Parathyroid adenoma (tissue), 2 donors: Measurements from ENCODE around the gene PRDM1.

Experiments used
- H2AFZ ChIP-seq: fragments of 300-600 bp; sonication (generic); one replicate; pipeline ENCODE4 v1.7.0; 2017; ENCODE audit warnings: antibody characterized with exemption, mild to moderate bottlenecking
- H3K27ac ChIP-seq: fragments of 300-600 bp; sonication (generic); one replicate; pipeline ENCODE4 v1.7.0; 2017
- H3K27me3 ChIP-seq: fragments of 300-600 bp; sonication (generic); one replicate; pipeline ENCODE4 v1.7.0; 2017; ENCODE audit warnings: low read length; ENCODE audit not compliant: control insufficient read depth, insufficient read depth
- H3K36me3 ChIP-seq: fragments of 300-600 bp; sonication (generic); one replicate; pipeline ENCODE4 v1.7.0; 2017; ENCODE audit warnings: low read length; ENCODE audit not compliant: control insufficient read depth, insufficient read depth
- H3K4me1 ChIP-seq: fragments of 300-600 bp; sonication (generic); one replicate; pipeline ENCODE4 v1.7.0; 2017; ENCODE audit warnings: control low read depth
- H3K4me2 ChIP-seq: fragments of 300-600 bp; sonication (generic); one replicate; pipeline ENCODE4 v1.7.0; 2017; ENCODE audit warnings: low read length
- H3K4me3 ChIP-seq: fragments of 300-600 bp; sonication (generic); one replicate; pipeline ENCODE4 v1.7.0; 2017; ENCODE audit warnings: low read depth, low read length
- H3K79me2 ChIP-seq: fragments of 300-600 bp; sonication (generic); one replicate; pipeline ENCODE4 v1.7.0; 2017; ENCODE audit warnings: control low read depth
- H3K9ac ChIP-seq: fragments of 300-600 bp; sonication (generic); one replicate; pipeline ENCODE4 v1.7.0; 2017; ENCODE audit warnings: mild to moderate bottlenecking
- H3K9me3 ChIP-seq: fragments of 300-600 bp; sonication (generic); one replicate; pipeline ENCODE4 v1.7.0; 2017; ENCODE audit warnings: low read length; ENCODE audit not compliant: control insufficient read depth
- TF ChIP-seq, protein P1 (sequence below): fragments of 300-600 bp; sonication (generic); IDR thresholded peaks from one replicate; pipeline ENCODE4 v1.7.0; 2017; ENCODE audit warnings: antibody characterized with exemption, mild to moderate bottlenecking
- donor health status: primary hyperparathyroidism.

Gene PRDM1

DNA sequence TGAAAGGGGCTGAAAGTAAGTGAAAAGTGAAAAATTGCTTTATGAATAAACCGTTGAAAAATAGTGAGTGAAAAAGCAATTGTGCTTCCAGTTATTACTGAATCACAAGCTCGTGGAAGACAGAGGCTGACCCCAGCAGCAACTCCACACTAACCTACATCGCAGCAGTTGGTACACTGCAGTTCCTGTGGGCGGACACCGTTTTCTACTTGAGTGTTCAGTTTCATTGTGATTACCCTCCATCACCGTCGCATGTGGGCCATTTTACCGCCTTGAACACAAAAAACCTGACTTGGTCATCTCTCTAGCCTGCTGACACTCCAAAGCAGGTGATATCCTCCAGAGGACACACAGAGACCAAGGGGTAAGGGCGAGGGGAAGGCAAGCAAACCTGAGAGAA, 28.4 kb downstream of the PRDM1 start:
- H3K4me1 ChIP-seq = no peaks in the 10 kb centered on the region
- H3K4me3 ChIP-seq = no peak overlapping the region
- no peaks in the 10 kb centered on the region for H3K36me3 ChIP-seq

DNA sequence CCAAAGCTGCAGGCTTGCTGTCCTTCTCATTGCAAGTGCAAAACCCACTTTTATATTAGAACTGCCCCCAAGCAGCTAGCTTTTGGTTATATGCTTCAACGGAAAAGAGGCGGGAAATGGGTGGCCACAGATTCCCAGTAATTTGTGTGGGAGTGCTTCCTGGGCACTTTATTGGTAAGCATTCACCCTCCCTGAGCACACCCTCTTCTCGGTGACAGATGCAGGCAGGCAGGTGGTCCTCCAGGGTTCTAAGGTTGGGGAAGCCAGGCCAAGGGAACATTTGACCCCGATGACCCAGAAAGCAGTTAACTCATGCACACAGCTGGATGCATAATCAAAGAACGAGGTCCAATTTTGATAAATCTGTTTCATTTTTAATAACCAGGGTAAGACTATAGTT, 29.1 kb downstream of the PRDM1 start:
- H3K9ac ChIP-seq = no peak overlapping the region
- no peaks in the 10 kb centered on the region for H3K9me3 ChIP-seq
- no peaks in the 10 kb centered on the region for H3K27me3 ChIP-seq
- no peaks in the 10 kb centered on the region for H3K36me3 ChIP-seq
- TF ChIP-seq, protein P1, sequence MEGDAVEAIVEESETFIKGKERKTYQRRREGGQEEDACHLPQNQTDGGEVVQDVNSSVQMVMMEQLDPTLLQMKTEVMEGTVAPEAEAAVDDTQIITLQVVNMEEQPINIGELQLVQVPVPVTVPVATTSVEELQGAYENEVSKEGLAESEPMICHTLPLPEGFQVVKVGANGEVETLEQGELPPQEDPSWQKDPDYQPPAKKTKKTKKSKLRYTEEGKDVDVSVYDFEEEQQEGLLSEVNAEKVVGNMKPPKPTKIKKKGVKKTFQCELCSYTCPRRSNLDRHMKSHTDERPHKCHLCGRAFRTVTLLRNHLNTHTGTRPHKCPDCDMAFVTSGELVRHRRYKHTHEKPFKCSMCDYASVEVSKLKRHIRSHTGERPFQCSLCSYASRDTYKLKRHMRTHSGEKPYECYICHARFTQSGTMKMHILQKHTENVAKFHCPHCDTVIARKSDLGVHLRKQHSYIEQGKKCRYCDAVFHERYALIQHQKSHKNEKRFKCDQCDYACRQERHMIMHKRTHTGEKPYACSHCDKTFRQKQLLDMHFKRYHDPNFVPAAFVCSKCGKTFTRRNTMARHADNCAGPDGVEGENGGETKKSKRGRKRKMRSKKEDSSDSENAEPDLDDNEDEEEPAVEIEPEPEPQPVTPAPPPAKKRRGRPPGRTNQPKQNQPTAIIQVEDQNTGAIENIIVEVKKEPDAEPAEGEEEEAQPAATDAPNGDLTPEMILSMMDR = no peak
- H3K4me1 ChIP-seq = no peaks in the 10 kb centered on the region
- no peak overlapping the region for H3K4me3 ChIP-seq
- no peaks in the 10 kb centered on the region for H3K79me2 ChIP-seq
- no peak overlapping the region for H2AFZ ChIP-seq
- H3K4me2 ChIP-seq = no peak overlapping the region
- H3K27ac ChIP-seq = no peak overlapping the region

More for the DNA sequence above, 28.4 kb downstream of the PRDM1 start:
- Histone ChIP-seq H3K9me3 (no peaks in the 10 kb centered on the region), H3K9ac (no peak overlapping the region), H3K4me2 (no peak overlapping the region), H3K79me2 (no peaks in the 10 kb centered on the region), H3K27ac (no peak overlapping the region), H3K27me3 (no peaks in the 10 kb centered on the region), H2AFZ (no peak overlapping the region)
- TF ChIP-seq, protein P1 = no peak

DNA sequence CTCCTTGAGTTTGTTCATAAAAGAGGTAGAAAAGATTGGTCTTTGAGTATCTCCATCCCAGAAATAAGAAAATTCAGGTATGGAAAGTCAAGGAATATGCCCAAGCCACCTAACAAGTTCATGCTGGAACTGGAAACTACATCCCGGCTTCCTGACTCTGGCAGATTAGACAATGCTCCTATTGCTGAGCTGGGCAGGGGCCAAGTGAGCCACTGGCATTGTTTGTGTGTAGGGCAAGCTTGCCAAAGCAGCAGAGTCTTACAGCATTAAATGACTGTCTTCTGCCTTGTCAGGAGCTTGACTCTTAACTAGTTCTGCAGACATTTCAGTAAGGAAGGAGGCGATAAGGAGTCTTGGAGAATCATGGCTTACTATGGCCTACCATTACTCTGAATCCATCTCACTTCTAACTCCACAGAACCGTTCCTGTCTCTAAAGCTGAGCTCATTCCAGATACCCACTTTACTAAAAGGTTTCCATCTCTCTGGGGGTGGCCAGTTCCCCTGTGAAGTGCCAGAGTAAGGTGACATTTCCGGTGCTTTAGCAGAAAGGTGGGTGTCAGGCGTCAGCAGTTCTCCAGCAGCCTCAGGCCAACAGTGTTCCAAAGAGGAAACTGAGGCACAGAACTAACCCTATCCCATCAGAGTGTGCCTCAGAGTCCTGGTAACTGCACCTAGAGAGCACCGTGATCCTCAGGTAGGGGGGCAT, 30.1 kb downstream of the PRDM1 start:
- H2AFZ ChIP-seq = no peak overlapping the region
- no peaks in the 10 kb centered on the region for H3K36me3 ChIP-seq
- TF ChIP-seq, protein P1 = no peak
- H3K9me3 ChIP-seq = no peaks in the 10 kb centered on the region
- H3K27me3 ChIP-seq = no peaks in the 10 kb centered on the region
- no peaks in the 10 kb centered on the region for H3K79me2 ChIP-seq
- no peak overlapping the region for H3K27ac ChIP-seq
- H3K9ac ChIP-seq = no peak overlapping the region
- no peak overlapping the region for H3K4me2 ChIP-seq
- H3K4me3 ChIP-seq = no peak overlapping the region
- H3K4me1 ChIP-seq = no peaks in the 10 kb centered on the region

DNA sequence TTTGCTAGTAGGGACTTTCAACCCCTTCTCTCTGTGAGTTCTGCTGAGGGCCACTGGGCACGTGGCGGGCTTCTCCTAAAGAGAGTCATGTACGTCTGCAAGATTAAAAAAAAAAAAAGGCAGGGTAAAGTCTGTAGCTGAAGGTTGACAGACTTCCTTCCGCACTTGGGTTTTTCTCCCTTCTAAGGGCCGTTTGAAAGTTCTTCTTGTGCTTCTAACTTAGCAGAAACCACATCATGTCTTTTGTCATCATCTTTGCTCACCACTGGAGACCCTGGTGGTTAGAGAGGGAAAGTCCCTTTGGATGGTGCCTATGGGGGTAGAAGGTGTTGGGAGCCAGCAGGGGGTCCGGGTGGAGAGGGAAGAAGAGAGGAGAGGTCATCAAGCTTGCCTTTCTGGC, 31.4 kb downstream of the PRDM1 start:
- H3K4me1 ChIP-seq = no peaks in the 10 kb centered on the region
- no peaks in the 10 kb centered on the region for H3K79me2 ChIP-seq
- H3K9me3 ChIP-seq = no peaks in the 10 kb centered on the region
- TF ChIP-seq, protein P1 = no peak
- H3K27ac ChIP-seq = no peak overlapping the region
- H2AFZ ChIP-seq = no peak overlapping the region
- no peak overlapping the region for H3K4me3 ChIP-seq
- no peak overlapping the region for H3K4me2 ChIP-seq
- no peak overlapping the region for H3K9ac ChIP-seq
- no peaks in the 10 kb centered on the region for H3K36me3 ChIP-seq
- H3K27me3 ChIP-seq = no peaks in the 10 kb centered on the region

DNA sequence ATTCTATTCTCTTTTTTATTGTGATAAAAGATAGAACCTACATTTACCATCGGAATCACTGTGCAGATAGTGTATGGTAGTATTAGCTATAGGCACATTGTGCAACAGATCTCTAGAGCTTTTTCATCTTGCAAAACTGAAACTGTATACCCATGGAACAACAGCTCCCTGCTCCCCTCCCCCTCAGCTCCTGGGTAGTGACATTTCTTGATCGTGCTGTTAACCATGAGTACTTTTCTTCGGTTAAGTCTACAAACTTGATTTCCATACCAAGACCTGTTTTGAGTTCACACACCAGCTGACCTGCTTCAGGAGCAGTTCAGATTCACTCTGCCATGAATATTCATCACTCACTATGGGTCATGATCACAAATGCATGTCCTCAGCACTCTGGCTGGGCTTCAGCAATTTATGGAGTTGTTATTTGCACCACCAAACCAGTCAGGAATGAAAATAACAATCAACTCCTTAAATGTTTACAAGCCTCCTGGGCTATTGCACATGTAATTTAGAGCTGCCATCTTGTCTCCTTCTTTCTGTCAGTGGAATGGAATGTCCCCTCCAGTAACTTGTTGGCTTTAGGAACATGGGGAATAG, 32.8 kb downstream of the PRDM1 start:
- no peaks in the 10 kb centered on the region for H3K79me2 ChIP-seq
- no peaks in the 10 kb centered on the region for H3K36me3 ChIP-seq
- H3K27ac ChIP-seq = no peak overlapping the region
- no peak overlapping the region for H3K4me2 ChIP-seq
- no peaks in the 10 kb centered on the region for H3K9me3 ChIP-seq
- H3K27me3 ChIP-seq = no peaks in the 10 kb centered on the region
- no peaks in the 10 kb centered on the region for H3K4me1 ChIP-seq
- no peak overlapping the region for H2AFZ ChIP-seq
- no peak overlapping the region for H3K9ac ChIP-seq
- no peak overlapping the region for H3K4me3 ChIP-seq
- TF ChIP-seq, protein P1 = no peak
